ENCODE results near the gene PPP3R2. TPM values are rescaled to one million over a fixed set of nuclear protein-coding genes. Genes with fewer than 3 reads are reported as not detected.
A peak's percentile ranks its signal among the peaks of the same experiment; 100 is the strongest.
"Not testable (repeated sequence)": the region's sequence is repeated elsewhere in the genome, so short reads cannot be mapped to it uniquely, and the experiment has no call there.

PPP3R2 gene
- polyA plus RNA-seq, 4 donors, result not detected

- H3K9me3 ChIP-seq (ENCODE audit: control insufficient read depth in 2 of 2, insufficient read depth in 1 of 2, low read depth in 1 of 2, low read length in 1 of 2), result no peaks in the 10 kb centered on the region
- no peak overlapping the region for H3K27ac ChIP-seq (ENCODE audit: low read depth in 1 of 3, low read length in 2 of 3)
- WGBS, 3 donors, result 84 to 92% (median 86%) methylated on average over 5 of the region's 5 CpGs
- no peak overlapping the region for H3K4me3 ChIP-seq (ENCODE audit: low read depth in 1 of 3, low read length in 3 of 3)
- H3K27me3 ChIP-seq (ENCODE audit: control insufficient read depth in 3 of 3, insufficient read depth in 3 of 3, low read length in 3 of 3), result no peaks in the 10 kb centered on the region
- DNase-seq (peak; percentile 31 to 39), FAIRE-seq (no peak)
- H3K36me3 ChIP-seq (ENCODE audit: control insufficient read depth in 3 of 3, insufficient read depth in 2 of 3, low read depth in 1 of 3, low read length in 3 of 3), result peaks cover 5 to 16% (median 7%) of the 10 kb centered on the region in 3 donors
- H3K4me1 ChIP-seq (ENCODE audit: control insufficient read depth in 3 of 3, insufficient read depth in 2 of 3, low read depth in 1 of 3, low read length in 2 of 3), result no peaks in the 10 kb centered on the region
Observed at GRCh38 chr9:101566904-101567724, 27.7 kb downstream of the PPP3R2 start.

- Histone ChIP-seq H3K4me3 (ENCODE audit: low read depth in 1 of 3, low read length in 3 of 3) (no peak overlapping the region), H3K36me3 (ENCODE audit: control insufficient read depth in 3 of 3, insufficient read depth in 2 of 3, low read depth in 1 of 3, low read length in 3 of 3) (peaks cover 5 to 15% (median 14%) of the 10 kb centered on the region in 3 donors), H3K9me3 (ENCODE audit: control insufficient read depth in 2 of 2, insufficient read depth in 1 of 2, low read depth in 1 of 2, low read length in 1 of 2) (no peaks in the 10 kb centered on the region), H3K4me1 (ENCODE audit: control insufficient read depth in 3 of 3, insufficient read depth in 2 of 3, low read depth in 1 of 3, low read length in 2 of 3) (no peaks in the 10 kb centered on the region), H3K27ac (ENCODE audit: low read depth in 1 of 3, low read length in 2 of 3) (no peak overlapping the region), H3K27me3 (ENCODE audit: control insufficient read depth in 3 of 3, insufficient read depth in 3 of 3, low read length in 3 of 3) (no peaks in the 10 kb centered on the region)
- FAIRE-seq, result no peak
- DNase-seq, result no peak
Observed at GRCh38 chr9:101564252-101564651, 30.5 kb downstream of the PPP3R2 start.

GRCh38 chr9:101562966-101563365 lies 31.8 kb downstream of the PPP3R2 start:
- DNase-seq (no peak), FAIRE-seq (no peak)
- Histone ChIP-seq H3K27ac (ENCODE audit: low read depth in 1 of 3, low read length in 2 of 3) (no peak overlapping the region), H3K4me3 (ENCODE audit: low read depth in 1 of 3, low read length in 3 of 3) (no peak overlapping the region), H3K9me3 (ENCODE audit: control insufficient read depth in 2 of 2, insufficient read depth in 1 of 2, low read depth in 1 of 2, low read length in 1 of 2) (peaks cover 0 to 2% of the 10 kb centered on the region in 2 donors), H3K27me3 (ENCODE audit: control insufficient read depth in 3 of 3, insufficient read depth in 3 of 3, low read length in 3 of 3) (no peaks in the 10 kb centered on the region), H3K36me3 (ENCODE audit: control insufficient read depth in 3 of 3, insufficient read depth in 2 of 3, low read depth in 1 of 3, low read length in 3 of 3) (peaks cover 5 to 18% (median 13%) of the 10 kb centered on the region in 3 donors), H3K4me1 (ENCODE audit: control insufficient read depth in 3 of 3, insufficient read depth in 2 of 3, low read depth in 1 of 3, low read length in 2 of 3) (no peaks in the 10 kb centered on the region)
- 93 to 98% (median 95%) methylated on average over 1 of the region's 1 CpG for WGBS, 3 donors

- no peaks in the 10 kb centered on the region for H3K27me3 ChIP-seq (ENCODE audit: control insufficient read depth in 3 of 3, insufficient read depth in 3 of 3, low read length in 3 of 3)
- 92 to 100% (median 95%) methylated on average over 1 of the region's 1 CpG for WGBS, 3 donors
- H3K27ac ChIP-seq (ENCODE audit: low read depth in 1 of 3, low read length in 2 of 3), result no peak overlapping the region
- no peak for DNase-seq
- no peak for FAIRE-seq
- H3K4me3 ChIP-seq (ENCODE audit: low read depth in 1 of 3, low read length in 3 of 3), result no peak overlapping the region
- H3K4me1 ChIP-seq (ENCODE audit: control insufficient read depth in 3 of 3, insufficient read depth in 2 of 3, low read depth in 1 of 3, low read length in 2 of 3), result no peaks in the 10 kb centered on the region
- H3K9me3 ChIP-seq (ENCODE audit: control insufficient read depth in 2 of 2, insufficient read depth in 1 of 2, low read depth in 1 of 2, low read length in 1 of 2), result peaks cover 0 to 2% of the 10 kb centered on the region in 2 donors
- H3K36me3 ChIP-seq (ENCODE audit: control insufficient read depth in 3 of 3, insufficient read depth in 2 of 3, low read depth in 1 of 3, low read length in 3 of 3), result peaks cover 5 to 23% (median 14%) of the 10 kb centered on the region in 3 donors
Observed at GRCh38 chr9:101561740-101562139, 33.0 kb downstream of the PPP3R2 start.

GRCh38 chr9:101549472-101550098 lies 45.2 kb downstream of the PPP3R2 start:
- peak; percentile 55 for FAIRE-seq
- H3K4me3 ChIP-seq (ENCODE audit: low read depth in 1 of 3, low read length in 3 of 3); H3K9me3 ChIP-seq (ENCODE audit: control insufficient read depth in 2 of 2, insufficient read depth in 1 of 2, low read depth in 1 of 2, low read length in 1 of 2); H3K27ac ChIP-seq (ENCODE audit: low read depth in 1 of 3, low read length in 2 of 3); DNase-seq; H3K4me1 ChIP-seq (ENCODE audit: control insufficient read depth in 3 of 3, insufficient read depth in 2 of 3, low read depth in 1 of 3, low read length in 2 of 3); H3K27me3 ChIP-seq (ENCODE audit: control insufficient read depth in 3 of 3, insufficient read depth in 3 of 3, low read length in 3 of 3): not testable (repeated sequence)
- 92 to 95% (median 93%) methylated on average over 17 of the region's 18 CpGs for WGBS, 3 donors
- peaks cover 18 to 28% (median 20%) of the 10 kb centered on the region in 3 donors for H3K36me3 ChIP-seq (ENCODE audit: control insufficient read depth in 3 of 3, insufficient read depth in 2 of 3, low read depth in 1 of 3, low read length in 3 of 3)

GRCh38 chr9:101543098-101543735 lies 51.6 kb downstream of the PPP3R2 start:
- H3K4me1 ChIP-seq (ENCODE audit: control insufficient read depth in 3 of 3, insufficient read depth in 2 of 3, low read depth in 1 of 3, low read length in 2 of 3), result no peaks in the 10 kb centered on the region
- no peak overlapping the region for H3K27ac ChIP-seq (ENCODE audit: low read depth in 1 of 3, low read length in 2 of 3)
- H3K9me3 ChIP-seq (ENCODE audit: control insufficient read depth in 2 of 2, insufficient read depth in 1 of 2, low read depth in 1 of 2, low read length in 1 of 2), result no peaks in the 10 kb centered on the region
- peaks cover 2 to 22% (median 22%) of the 10 kb centered on the region in 3 donors for H3K36me3 ChIP-seq (ENCODE audit: control insufficient read depth in 3 of 3, insufficient read depth in 2 of 3, low read depth in 1 of 3, low read length in 3 of 3)
- DNase-seq (no peak), FAIRE-seq (no peak)
- H3K27me3 ChIP-seq (ENCODE audit: control insufficient read depth in 3 of 3, insufficient read depth in 3 of 3, low read length in 3 of 3), result no peaks in the 10 kb centered on the region
- no peak overlapping the region for H3K4me3 ChIP-seq (ENCODE audit: low read depth in 1 of 3, low read length in 3 of 3)
- WGBS, 3 donors, result 97 to 99% (median 97%) methylated on average over 14 of the region's 14 CpGs

Other genes with a start within 250 kb of the PPP3R2 start
- 1 to 10 TPM in 1 of 4 donors, under 1 TPM in 1, not detected in 2; 0.04 to 2.2 TPM for gene BAAT, start 210.0 kb downstream of the PPP3R2 start, polyA plus RNA-seq
- 10 to 100 TPM in 3 of 4 donors, 1 to 10 TPM in 1; 7.3 to 25.4 (median 11.6) TPM for gene MRPL50, start 196.4 kb downstream of the PPP3R2 start, polyA plus RNA-seq
- 10 to 100 TPM in 3 of 4 donors, 1 to 10 TPM in 1; 7.3 to 77.8 (median 12.9) TPM for gene ZNF189, start 196.1 kb downstream of the PPP3R2 start, polyA plus RNA-seq
- over 10,000 TPM in 2 of 4 donors, 1,000 to 10,000 TPM in 1, 100 to 1,000 TPM in 1; 757 to 16,248 (median 6,488) TPM for gene ALDOB, start 159.2 kb downstream of the PPP3R2 start, polyA plus RNA-seq
- 10 to 100 TPM in 2 of 4 donors, 1 to 10 TPM in 2; 6.8 to 36.5 (median 13.6) TPM for gene RNF20, start 61.1 kb downstream of the PPP3R2 start, polyA plus RNA-seq
- under 1 TPM in 2 of 4 donors, not detected in 2; 0.15 to 0.36 TPM for gene GRIN3A, start 143.7 kb upstream of the PPP3R2 start, polyA plus RNA-seq

Measured in small intestine (tissue), 7 donors.